HepG2 (cell line): ENCODE data around the gene C3orf70.

ENCODE experiments used
- BCLAF1 ChIP-seq: fragments of 450-650 bp; IDR thresholded peaks from 2 replicates; pipeline ENCODE4 v1.6.1; 2017; ENCODE audit warnings: mild to moderate bottlenecking
- MAFK ChIP-seq, 2 experiments: IDR thresholded peaks in 1 of 2; conservative IDR thresholded peaks in 1 of 2; 2 replicates each; pipeline ENCODE4 v1.6.1; 2011; ENCODE audit warnings: improper control_type of control experiment in 2 of 2, low read length in 2 of 2
- MYC ChIP-seq: sonication (generic); formaldehyde crosslinking; IDR thresholded peaks from 2 replicates; pipeline ENCODE4 v1.9.0; 2021; ENCODE audit warnings: missing genetic modification reagents, borderline replicate concordance
- NR2F6 ChIP-seq, 2 experiments: IDR thresholded peaks; 2 replicates each; pipeline ENCODE4 v1.6.1; 2016; ENCODE audit warnings: antibody characterized with exemption in 1 of 2, mild to moderate bottlenecking in 1 of 2
- REPIN1 ChIP-seq: sonication (generic); formaldehyde crosslinking; IDR thresholded peaks from 2 replicates; pipeline ENCODE4 v1.8.0; 2022; ENCODE audit warnings: missing genetic modification reagents, low read depth, mild to moderate bottlenecking, borderline replicate concordance
- SMAD3 ChIP-seq: sonication (generic); formaldehyde crosslinking; IDR thresholded peaks from 2 replicates; pipeline ENCODE4 v1.4.0; 2020; ENCODE audit warnings: missing genetic modification reagents
- SOX6 ChIP-seq, 2 experiments: fragments of 450-650 bp in 1 of 2; sonication (generic) in 1 of 2; formaldehyde crosslinking in 1 of 2; IDR thresholded peaks; 2 replicates each; pipeline versions ENCODE4 v1.4.0 to v1.6.1; 2017 to 2020; ENCODE audit warnings: antibody characterized with exemption in 1 of 2, mild to moderate bottlenecking in 1 of 2, missing genetic modification reagents in 1 of 2
- SP1 ChIP-seq, 2 experiments: fragments of 450-650 bp in 1 of 2; sonication (generic) in 1 of 2; formaldehyde crosslinking in 1 of 2; IDR thresholded peaks; 2 replicates each; pipeline versions ENCODE4 v1.4.0 to v1.6.1; 2016 to 2020; ENCODE audit warnings: missing genetic modification reagents in 1 of 2
- ZKSCAN8 ChIP-seq: IDR thresholded peaks from 2 replicates; pipeline ENCODE4 v1.6.1; 2016; ENCODE audit warnings: borderline replicate concordance, missing genetic modification reagents, missing compliant biosample characterization
- ZNF10 ChIP-seq: sonication (generic); formaldehyde crosslinking; IDR thresholded peaks from 2 replicates; pipeline ENCODE4 v1.4.0; 2020; ENCODE audit warnings: mild to moderate bottlenecking, low read depth, missing genetic modification reagents, borderline replicate concordance
- ZNF569 ChIP-seq: sonication (generic); formaldehyde crosslinking; IDR thresholded peaks from 2 replicates; pipeline ENCODE4 v1.5.0; 2020; ENCODE audit warnings: mild to moderate bottlenecking, missing genetic modification reagents, moderate library complexity, borderline replicate concordance
- ZNF792 ChIP-seq: IDR thresholded peaks from 2 replicates; pipeline ENCODE4 v1.6.1; 2016
- TF ChIP-seq, protein P1 (sequence below), 2 experiments: sonication (generic) in 1 of 2; formaldehyde crosslinking in 1 of 2; IDR thresholded peaks; 2 replicates each; pipeline versions ENCODE4 v1.5.1 to v1.6.1; 2011 to 2020; ENCODE audit warnings: borderline replicate concordance in 1 of 2, low read depth in 1 of 2, low read length in 1 of 2, mild to moderate bottlenecking in 1 of 2, missing genetic modification reagents in 1 of 2, moderate library complexity in 1 of 2
- TF ChIP-seq, protein P2 (sequence below): sonication (generic); formaldehyde crosslinking; IDR thresholded peaks from 2 replicates; pipeline ENCODE4 v1.5.0; 2020; ENCODE audit warnings: mild to moderate bottlenecking, missing genetic modification reagents, moderate library complexity

GRCh38 chr3:185150561-185150960 lies 2.3 kb downstream of the C3orf70 start:
- TF ChIP-seq, protein P1, sequence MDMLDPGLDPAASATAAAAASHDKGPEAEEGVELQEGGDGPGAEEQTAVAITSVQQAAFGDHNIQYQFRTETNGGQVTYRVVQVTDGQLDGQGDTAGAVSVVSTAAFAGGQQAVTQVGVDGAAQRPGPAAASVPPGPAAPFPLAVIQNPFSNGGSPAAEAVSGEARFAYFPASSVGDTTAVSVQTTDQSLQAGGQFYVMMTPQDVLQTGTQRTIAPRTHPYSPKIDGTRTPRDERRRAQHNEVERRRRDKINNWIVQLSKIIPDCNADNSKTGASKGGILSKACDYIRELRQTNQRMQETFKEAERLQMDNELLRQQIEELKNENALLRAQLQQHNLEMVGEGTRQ (IDR thresholded peaks at IDR 0.05; ENCODE audit: low read depth, low read length) = no peak
- TF ChIP-seq, protein P1 (CRISPR knock-in tag; IDR thresholded peaks at IDR 0.05; ENCODE audit: borderline replicate concordance) = no peak
- TF ChIP-seq, protein P2, sequence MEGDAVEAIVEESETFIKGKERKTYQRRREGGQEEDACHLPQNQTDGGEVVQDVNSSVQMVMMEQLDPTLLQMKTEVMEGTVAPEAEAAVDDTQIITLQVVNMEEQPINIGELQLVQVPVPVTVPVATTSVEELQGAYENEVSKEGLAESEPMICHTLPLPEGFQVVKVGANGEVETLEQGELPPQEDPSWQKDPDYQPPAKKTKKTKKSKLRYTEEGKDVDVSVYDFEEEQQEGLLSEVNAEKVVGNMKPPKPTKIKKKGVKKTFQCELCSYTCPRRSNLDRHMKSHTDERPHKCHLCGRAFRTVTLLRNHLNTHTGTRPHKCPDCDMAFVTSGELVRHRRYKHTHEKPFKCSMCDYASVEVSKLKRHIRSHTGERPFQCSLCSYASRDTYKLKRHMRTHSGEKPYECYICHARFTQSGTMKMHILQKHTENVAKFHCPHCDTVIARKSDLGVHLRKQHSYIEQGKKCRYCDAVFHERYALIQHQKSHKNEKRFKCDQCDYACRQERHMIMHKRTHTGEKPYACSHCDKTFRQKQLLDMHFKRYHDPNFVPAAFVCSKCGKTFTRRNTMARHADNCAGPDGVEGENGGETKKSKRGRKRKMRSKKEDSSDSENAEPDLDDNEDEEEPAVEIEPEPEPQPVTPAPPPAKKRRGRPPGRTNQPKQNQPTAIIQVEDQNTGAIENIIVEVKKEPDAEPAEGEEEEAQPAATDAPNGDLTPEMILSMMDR (CRISPR knock-in tag) = no peak
- TF ChIP-seq ZNF792 (CRISPR knock-in tag) = no peak
- no peak for TF ChIP-seq BCLAF1
- TF ChIP-seq SMAD3 = no peak
- TF ChIP-seq MAFK (conservative IDR thresholded peaks at IDR 0.05 in 1 of 2, IDR thresholded peaks at IDR 0.05 in 1 of 2; ENCODE audit: low read length in 2 of 2) = no peak
- TF ChIP-seq REPIN1 (CRISPR knock-in tag) = no peak
- TF ChIP-seq SP1 (IDR thresholded peaks at IDR 0.05) = no peak
- TF ChIP-seq SP1 (CRISPR knock-in tag; IDR thresholded peaks at IDR 0.05) = no peak
- no peak for TF ChIP-seq MYC (CRISPR knock-in tag)
- no peak for TF ChIP-seq SOX6 (IDR thresholded peaks at IDR 0.05)
- TF ChIP-seq SOX6 (CRISPR knock-in tag; IDR thresholded peaks at IDR 0.05) = no peak
- no peak for TF ChIP-seq NR2F6 (IDR thresholded peaks at IDR 0.05)
- no peak for TF ChIP-seq NR2F6 (CRISPR knock-in tag; IDR thresholded peaks at IDR 0.05)
- no peak for TF ChIP-seq ZKSCAN8
- no peak for TF ChIP-seq ZNF569
- TF ChIP-seq ZNF10 (CRISPR knock-in tag) = no peak
